IMR-90 (cell line): ENCODE measurements around the gene KLKB1. TPM values are rescaled to one million over a fixed set of nuclear protein-coding genes. Genes with fewer than 3 reads are reported as not detected.
A peak's percentile ranks its signal among the peaks of the same experiment; 100 is the strongest.

Experiments
- ATAC-seq: fragments of 200-7000 bp; cut with Tn5 transposase; 2 replicates; pipeline ENCODE4 v1.9.1; 2020; ENCODE audit warnings: low read depth, mild to moderate bottlenecking, moderate library complexity
- BruUV-seq: library from RNA; stranded (reverse); fragments of 400-500 nt; replicated peaks from 2 replicates; lab custom pipeline; 2021; lab: Mats Ljungman, UMichigan
- CTCF ChIA-PET: fragments of 300-600 bp; formaldehyde crosslinking; extraction: SDS; loops from one replicate; lab custom pipeline; 2021; ENCODE audit warnings: antibody characterized with exemption; lab: Yijun Ruan, JAX
- POLR2A ChIA-PET: fragments of 300-600 bp; sonication (Branson Sonifier 250); formaldehyde crosslinking; loops from one replicate; lab custom pipeline; 2022; ENCODE audit warnings: antibody characterized with exemption; ENCODE audit not compliant: unreplicated experiment; lab: Charles Lee
- DNase-seq: peaks from one replicate; pipeline ENCODE4 v3.0.0; 2013
- H2AFZ ChIP-seq: replicated peaks from 2 replicates; pipeline ENCODE3; 2013; ENCODE audit warnings: low read length, mild to moderate bottlenecking; ENCODE audit not compliant: poor library complexity
- H2AK5ac ChIP-seq: 2 replicates; pipeline ENCODE4 v1.6.1; 2013; ENCODE audit warnings: low read depth, low read length, inconsistent platforms
- H2AK9ac ChIP-seq: replicated peaks from 2 replicates; pipeline ENCODE3; 2013; ENCODE audit warnings: mild to moderate bottlenecking, low read depth, low read length, moderate library complexity; ENCODE audit not compliant: poor library complexity
- H2BK120ac ChIP-seq: 2 replicates; pipeline ENCODE4 v1.6.1; 2013; ENCODE audit warnings: low read depth, low read length, inconsistent platforms
- H2BK15ac ChIP-seq: 3 replicates; pipeline ENCODE4 v1.6.1; 2013; ENCODE audit warnings: low read depth, low read length, inconsistent platforms
- H2BK20ac ChIP-seq: 2 replicates; pipeline ENCODE4 v1.6.1; 2013; ENCODE audit warnings: low read depth, mild to moderate bottlenecking, inconsistent platforms, low read length, moderate library complexity
- H2BK5ac ChIP-seq: 2 replicates; pipeline ENCODE4 v1.6.1; 2013; ENCODE audit warnings: mild to moderate bottlenecking, low read depth, low read length, inconsistent platforms; ENCODE audit not compliant: poor library complexity, severe bottlenecking
- H3K14ac ChIP-seq: replicated peaks from 2 replicates; pipeline ENCODE4 v1.6.1; 2013; ENCODE audit warnings: low read depth, low read length, inconsistent platforms
- H3K18ac ChIP-seq: 2 replicates; pipeline ENCODE4 v1.6.1; 2013; ENCODE audit warnings: low read depth, low read length, control low read depth
- H3K23ac ChIP-seq: 2 replicates; pipeline ENCODE4 v1.6.1; 2013; ENCODE audit warnings: low read depth, low read length, inconsistent platforms
- H3K27ac ChIP-seq: 2 replicates; pipeline ENCODE4 v1.5.1; 2013; ENCODE audit warnings: mild to moderate bottlenecking, control low read depth, low read length; ENCODE audit not compliant: insufficient read depth
- H3K27me3 ChIP-seq: 2 replicates; pipeline ENCODE4 v1.6.1; 2013; ENCODE audit warnings: low read length; ENCODE audit not compliant: control insufficient read depth, insufficient read depth
- H3K36me3 ChIP-seq: 2 replicates; pipeline ENCODE4 v1.6.1; 2013; ENCODE audit warnings: low read length, mixed read lengths; ENCODE audit not compliant: control insufficient read depth, insufficient read depth
- H3K4ac ChIP-seq: 2 replicates; pipeline ENCODE4 v1.6.1; 2013; ENCODE audit warnings: low read depth, low read length, inconsistent platforms
- H3K4me1 ChIP-seq: 2 replicates; pipeline ENCODE4 v1.6.1; 2013; ENCODE audit warnings: low read length, mixed read lengths; ENCODE audit not compliant: control insufficient read depth, insufficient read depth
- H3K4me2 ChIP-seq: 2 replicates; pipeline ENCODE4 v1.6.1; 2013; ENCODE audit warnings: low read depth, mild to moderate bottlenecking, control low read depth, low read length, moderate library complexity
- H3K4me3 ChIP-seq: 2 replicates; pipeline ENCODE4 v1.5.1; 2013; ENCODE audit warnings: low read depth, mild to moderate bottlenecking, control low read depth, low read length, moderate library complexity; ENCODE audit not compliant: insufficient read depth
- H3K56ac ChIP-seq: 2 replicates; pipeline ENCODE4 v1.6.1; 2013; ENCODE audit warnings: low read length, inconsistent platforms; ENCODE audit not compliant: insufficient read depth; ENCODE audit errors: extremely low read depth
- H3K79me1 ChIP-seq, 2 experiments: 2 replicates each; pipeline ENCODE4 v1.6.1; 2013; ENCODE audit warnings: low read length in 2 of 2, inconsistent platforms in 1 of 2, low read depth in 1 of 2
- H3K9ac ChIP-seq: 2 replicates; pipeline ENCODE4 v1.6.1; 2013; ENCODE audit warnings: low read depth, low read length, control low read depth
- H3K9me1 ChIP-seq: 2 replicates; pipeline ENCODE4 v1.6.1; 2013; ENCODE audit warnings: low read length, inconsistent platforms; ENCODE audit not compliant: insufficient read depth
- H3K9me3 ChIP-seq: 2 replicates; pipeline ENCODE4 v1.6.1; 2013; ENCODE audit warnings: low read length; ENCODE audit not compliant: control insufficient read depth, insufficient read depth
- H4K20me1 ChIP-seq: 2 replicates; pipeline ENCODE4 v1.6.1; 2013; ENCODE audit warnings: low read length, inconsistent platforms; ENCODE audit not compliant: insufficient read depth
- H4K5ac ChIP-seq: 2 replicates; pipeline ENCODE4 v1.6.1; 2013; ENCODE audit warnings: mild to moderate bottlenecking, low read depth, low read length, control low read depth
- H4K8ac ChIP-seq, 2 experiments: 2 replicates each; pipeline ENCODE4 v1.6.1; 2013; ENCODE audit warnings: low read depth in 2 of 2, low read length in 2 of 2, control low read depth in 1 of 2, inconsistent platforms in 1 of 2
- H4K91ac ChIP-seq: 2 replicates; pipeline ENCODE4 v1.6.1; 2013; ENCODE audit warnings: low read depth, low read length, inconsistent platforms; ENCODE audit not compliant: insufficient read depth
- CEBPB ChIP-seq: IDR thresholded peaks from 2 replicates; pipeline ENCODE4 v1.6.1; 2012; ENCODE audit warnings: low read depth, low read length, improper control_type of control experiment
- FOS ChIP-seq: fragments of 150-350 bp; IDR thresholded peaks from 2 replicates; pipeline ENCODE4 v1.6.1; 2016; ENCODE audit warnings: low read depth, low read length
- POLR2A ChIP-seq: IDR thresholded peaks from 2 replicates; pipeline ENCODE4 v1.6.1; 2012; ENCODE audit warnings: mild to moderate bottlenecking, low read depth, low read length
- WGBS, 2 experiments: methylation state at CpG; one replicate each; pipeline versions ENCODE4 v1.1.5 to v1.1.7; 2013; ENCODE audit warnings: missing lambda C conversion rate in 2 of 2; ENCODE audit not compliant: insufficient read length in 1 of 2; ENCODE audit errors: extremely low coverage in 2 of 2; 5-methylcytosine and 5-hydroxymethylcytosine counted together
- dilution Hi-C: fragments of 300-500 bp; cut with HindIII; formaldehyde crosslinking; loops from one replicate; pipeline ENCODE4 v1.14.3; 2018; ENCODE audit warnings: low sequenced_read_pairs; ENCODE audit not compliant: unreplicated experiment
- in situ Hi-C: fragments of 300-500 bp; cut with MboI; formaldehyde crosslinking; loops from 3 replicates; pipeline ENCODE4 v1.14.3; 2019; ENCODE audit warnings: low sequenced_read_pairs, inconsistent platforms, mixed read lengths
- intact Hi-C: fragments of 100-400 bp; cut with micrococcal nuclease; formaldehyde crosslinking; loops from 2 replicates; pipeline ENCODE4 v1.10.0; 2022
- polyA plus RNA-seq, 3 experiments: library from polyadenylated mRNA; depleted of rRNA; stranded (reverse); fragments of >200 nt; gene quantifications; 2 replicates each; pipeline ENCODE4 v1.2.3, GENCODE V29; 2012; ENCODE audit warnings: low replicate concordance in 1 of 3
- total RNA-seq: library from RNA; depleted of rRNA; stranded (reverse); fragments of >200 nt; gene quantifications from 2 replicates; pipeline ENCODE4 v1.2.3, GENCODE V29; 2012

The KLKB1 gene
- total and polyA plus RNA-seq, 2 of the 4 experiments (the other 2 are of a cell fraction): 0.03 TPM; not detected in 1

GRCh38 chr4:186249785-186250754 lies 22.8 kb downstream of the KLKB1 start:
- peak overlapping the region; percentile 13; the same call in 1 of the 2 replicates for H3K23ac ChIP-seq
- no peaks in the 10 kb centered on the region for H3K9me3 ChIP-seq
- peak overlapping the region; percentile 29 for H2BK5ac ChIP-seq
- H3K27ac ChIP-seq: peak overlapping the region; percentile 34; the same call in 1 of the 2 replicates
- ChIA-PET CTCF (no interaction called here), POLR2A (no interaction called here)
- H3K4me3 ChIP-seq: no peak overlapping the region
- peak; percentile 97 for ATAC-seq
- no peaks in the 10 kb centered on the region for H3K9me1 ChIP-seq
- H2AK5ac ChIP-seq: no peak overlapping the region
- peak overlapping the region; percentile 58 for H3K4ac ChIP-seq
- 67% methylated on average over 4 of the region's 8 CpGs; no CpG with 5 or more reads in 1 of the 2 experiments for WGBS, 2 experiments
- H4K20me1 ChIP-seq: no peaks in the 10 kb centered on the region
- no peak overlapping the region for H2AK9ac ChIP-seq
- peak overlapping the region; percentile 23; the same call in 1 of the 2 replicates for H4K91ac ChIP-seq
- DNase-seq: peak; percentile 85
- no peak overlapping the region for H3K9ac ChIP-seq
- BruUV-seq: no TSS peak
- H4K5ac ChIP-seq: peak overlapping the region; percentile 31; the same call in 1 of the 2 replicates
- H2BK120ac ChIP-seq: peak overlapping the region; percentile 54
- intact Hi-C loops (no loop called here), in situ Hi-C loops (no loop called here), dilution Hi-C loops (no loop called here)
- TF ChIP-seq POLR2A (no peak), FOS (peak; percentile 91), CEBPB (peak; percentile 92)
- peak overlapping the region; percentile 44 for H2BK20ac ChIP-seq
- peaks cover 3% of the 10 kb centered on the region for H3K4me1 ChIP-seq
- H3K79me1 ChIP-seq: no peaks in the 10 kb centered on the region
- 0 out of 3 replicates have a peak overlapping the region, but pooled peaks have one; percentile 20 for H2BK15ac ChIP-seq
- peak overlapping the region; percentile 34 for H3K4me2 ChIP-seq
- H3K56ac ChIP-seq: no peak overlapping the region
- H2AFZ ChIP-seq: no peak overlapping the region
- H3K14ac ChIP-seq: no peak overlapping the region; the same call in 1 of the 2 replicates
- H3K18ac ChIP-seq: peak overlapping the region; percentile 81
- H3K27me3 ChIP-seq: no peaks in the 10 kb centered on the region
- no peaks in the 10 kb centered on the region for H3K36me3 ChIP-seq
- peak overlapping the region in 1 of 2 experiments; percentile 10; a peak in 1 of 4 replicates for H4K8ac ChIP-seq
